ENCODE measurements around the gene FANCB. TPM values are rescaled to one million over a fixed set of nuclear protein-coding genes. Genes with fewer than 3 reads are reported as not detected.

The FANCB gene
- total RNA-seq, 1 donor from 2014 or later: 3.4 TPM

DNA sequence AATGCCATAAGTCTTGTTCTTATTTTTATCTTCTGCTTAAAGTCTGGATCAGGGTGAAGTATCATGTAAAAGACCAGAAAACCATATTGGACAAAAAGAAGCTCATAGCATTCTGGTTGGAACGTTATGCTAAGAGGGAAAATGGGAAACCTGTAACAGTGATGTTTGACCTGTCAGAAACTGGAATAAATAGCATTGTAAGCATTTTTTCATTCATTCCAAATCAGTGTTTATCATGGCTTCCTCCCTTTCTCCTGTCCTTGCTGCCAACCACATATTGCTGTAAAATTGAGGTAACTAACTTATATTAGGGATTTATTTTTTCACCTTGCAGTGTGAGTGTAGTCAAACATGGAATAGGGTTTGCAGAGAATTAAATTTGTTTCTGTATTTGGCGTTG, 24.2 kb upstream of the FANCB start:
- H3K9me3 Mint-ChIP-seq (ENCODE audit: unreplicated experiment): peaks cover 4% of the 10 kb centered on the region
- H3K4me3 Mint-ChIP-seq (ENCODE audit: unreplicated experiment): no peak overlapping the region
- no peak overlapping the region for H3K27ac Mint-ChIP-seq (ENCODE audit: unreplicated experiment)
- TF ChIP-seq, protein P1, sequence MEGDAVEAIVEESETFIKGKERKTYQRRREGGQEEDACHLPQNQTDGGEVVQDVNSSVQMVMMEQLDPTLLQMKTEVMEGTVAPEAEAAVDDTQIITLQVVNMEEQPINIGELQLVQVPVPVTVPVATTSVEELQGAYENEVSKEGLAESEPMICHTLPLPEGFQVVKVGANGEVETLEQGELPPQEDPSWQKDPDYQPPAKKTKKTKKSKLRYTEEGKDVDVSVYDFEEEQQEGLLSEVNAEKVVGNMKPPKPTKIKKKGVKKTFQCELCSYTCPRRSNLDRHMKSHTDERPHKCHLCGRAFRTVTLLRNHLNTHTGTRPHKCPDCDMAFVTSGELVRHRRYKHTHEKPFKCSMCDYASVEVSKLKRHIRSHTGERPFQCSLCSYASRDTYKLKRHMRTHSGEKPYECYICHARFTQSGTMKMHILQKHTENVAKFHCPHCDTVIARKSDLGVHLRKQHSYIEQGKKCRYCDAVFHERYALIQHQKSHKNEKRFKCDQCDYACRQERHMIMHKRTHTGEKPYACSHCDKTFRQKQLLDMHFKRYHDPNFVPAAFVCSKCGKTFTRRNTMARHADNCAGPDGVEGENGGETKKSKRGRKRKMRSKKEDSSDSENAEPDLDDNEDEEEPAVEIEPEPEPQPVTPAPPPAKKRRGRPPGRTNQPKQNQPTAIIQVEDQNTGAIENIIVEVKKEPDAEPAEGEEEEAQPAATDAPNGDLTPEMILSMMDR (IDR thresholded peaks at IDR 0.05; ENCODE audit: partially characterized antibody, unreplicated experiment): no peak
- no peaks in the 10 kb centered on the region for H3K36me3 Mint-ChIP-seq (ENCODE audit: unreplicated experiment)
- no peak for DNase-seq
- no peaks in the 10 kb centered on the region for H3K27me3 Mint-ChIP-seq (ENCODE audit: unreplicated experiment)
- H3K4me1 Mint-ChIP-seq (ENCODE audit: low read depth, unreplicated experiment): peaks cover 7% of the 10 kb centered on the region

DNA sequence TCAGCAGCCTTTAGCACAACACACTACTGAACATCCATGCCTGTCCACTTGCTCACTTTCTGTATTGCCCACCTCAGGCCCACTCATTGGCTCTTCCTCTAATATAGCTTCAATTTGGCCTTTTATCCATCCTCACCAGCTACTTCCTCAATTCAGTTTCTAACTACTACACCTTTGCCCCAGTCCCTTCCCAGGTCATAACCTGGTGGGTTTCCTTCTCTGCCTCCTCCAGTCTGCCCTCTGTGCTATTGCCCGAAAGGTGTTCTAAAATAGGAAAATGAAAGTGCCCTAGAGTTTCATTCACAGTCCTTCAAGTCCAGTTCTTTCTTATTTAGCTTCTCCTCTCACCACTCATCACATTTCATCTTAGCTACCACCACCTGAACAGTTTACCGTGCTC, 23.4 kb upstream of the FANCB start:
- TF ChIP-seq, protein P1 (IDR thresholded peaks at IDR 0.05; ENCODE audit: partially characterized antibody, unreplicated experiment): no peak
- H3K36me3 Mint-ChIP-seq (ENCODE audit: unreplicated experiment): no peaks in the 10 kb centered on the region
- H3K9me3 Mint-ChIP-seq (ENCODE audit: unreplicated experiment): peaks cover 4% of the 10 kb centered on the region
- H3K4me3 Mint-ChIP-seq (ENCODE audit: unreplicated experiment): no peak overlapping the region
- no peaks in the 10 kb centered on the region for H3K27me3 Mint-ChIP-seq (ENCODE audit: unreplicated experiment)
- peaks cover 7% of the 10 kb centered on the region for H3K4me1 Mint-ChIP-seq (ENCODE audit: low read depth, unreplicated experiment)
- DNase-seq: no peak
- H3K27ac Mint-ChIP-seq (ENCODE audit: unreplicated experiment): no peak overlapping the region

DNA sequence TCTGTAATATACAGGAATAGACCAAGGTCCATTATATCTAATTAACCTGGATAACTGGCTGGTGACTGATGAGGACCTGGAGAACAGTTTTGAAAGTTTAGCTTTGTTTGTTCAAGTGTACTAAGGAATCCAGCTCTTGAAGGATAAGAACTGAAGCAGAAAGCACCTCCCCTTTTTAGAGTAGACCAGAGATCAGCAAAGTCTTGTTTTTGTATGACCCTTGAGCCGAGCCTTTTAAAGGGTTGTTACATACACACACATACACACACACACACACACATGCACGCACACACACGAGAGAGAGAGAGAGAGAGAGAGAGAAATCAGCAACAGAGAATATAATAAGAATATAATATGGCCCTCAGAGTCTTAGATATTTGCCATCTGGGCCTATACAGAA, 13.4 kb upstream of the FANCB start:
- Mint-ChIP-seq H3K36me3 (ENCODE audit: unreplicated experiment) (no peaks in the 10 kb centered on the region), H3K9me3 (ENCODE audit: unreplicated experiment) (peaks cover 2% of the 10 kb centered on the region), H3K27ac (ENCODE audit: unreplicated experiment) (no peak overlapping the region), H3K4me3 (ENCODE audit: unreplicated experiment) (no peak overlapping the region), H3K4me1 (ENCODE audit: low read depth, unreplicated experiment) (no peaks in the 10 kb centered on the region), H3K27me3 (ENCODE audit: unreplicated experiment) (no peaks in the 10 kb centered on the region)
- TF ChIP-seq, protein P1 (IDR thresholded peaks at IDR 0.05; ENCODE audit: partially characterized antibody, unreplicated experiment): no peak
- DNase-seq: no peak

DNA sequence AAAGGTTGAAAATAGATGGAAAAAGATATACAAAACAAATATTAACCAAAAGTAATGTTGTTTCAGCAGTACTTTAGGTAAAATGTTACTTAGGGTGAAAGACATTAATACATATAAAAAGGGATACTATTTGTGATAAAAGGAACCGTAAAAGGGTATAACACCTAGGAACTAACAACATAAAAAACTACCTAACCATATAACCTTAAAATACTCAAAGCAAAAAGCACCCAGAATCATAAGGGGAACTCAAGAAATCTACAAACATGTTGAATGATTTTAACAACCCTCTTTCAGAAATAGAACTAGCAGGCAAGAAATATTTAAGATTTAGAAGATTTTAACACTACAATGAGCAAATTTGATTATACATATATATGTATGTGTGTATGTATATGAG, 11.8 kb upstream of the FANCB start:
- no peak overlapping the region for H3K4me3 Mint-ChIP-seq (ENCODE audit: unreplicated experiment)
- H3K27ac Mint-ChIP-seq (ENCODE audit: unreplicated experiment): no peak overlapping the region
- no peaks in the 10 kb centered on the region for H3K27me3 Mint-ChIP-seq (ENCODE audit: unreplicated experiment)
- DNase-seq: no peak
- TF ChIP-seq, protein P1 (IDR thresholded peaks at IDR 0.05; ENCODE audit: partially characterized antibody, unreplicated experiment): no peak
- H3K9me3 Mint-ChIP-seq (ENCODE audit: unreplicated experiment): peaks cover 2% of the 10 kb centered on the region
- H3K36me3 Mint-ChIP-seq (ENCODE audit: unreplicated experiment): no peaks in the 10 kb centered on the region
- no peaks in the 10 kb centered on the region for H3K4me1 Mint-ChIP-seq (ENCODE audit: low read depth, unreplicated experiment)

DNA sequence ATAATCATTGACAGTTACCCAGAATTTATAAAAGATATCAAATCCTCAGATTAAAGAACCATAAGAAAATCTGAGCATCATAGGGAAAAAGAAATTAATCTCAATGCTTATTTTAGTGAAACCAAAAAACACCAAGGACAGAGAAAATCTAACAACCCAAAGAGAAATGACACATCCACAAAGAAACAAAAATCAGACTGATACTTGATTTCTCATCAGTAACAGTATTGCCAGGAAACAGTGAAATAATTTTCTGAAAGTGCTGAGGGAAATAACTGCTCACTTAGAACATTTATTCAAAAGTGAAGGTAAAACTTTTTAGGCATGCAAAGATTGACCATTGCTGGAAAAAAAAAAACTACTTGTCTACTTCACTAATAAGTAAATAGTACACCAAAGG, 11.0 kb upstream of the FANCB start:
- H3K27ac Mint-ChIP-seq (ENCODE audit: unreplicated experiment): no peak overlapping the region
- H3K36me3 Mint-ChIP-seq (ENCODE audit: unreplicated experiment): no peaks in the 10 kb centered on the region
- H3K4me1 Mint-ChIP-seq (ENCODE audit: low read depth, unreplicated experiment): no peaks in the 10 kb centered on the region
- H3K9me3 Mint-ChIP-seq (ENCODE audit: unreplicated experiment): peaks cover 2% of the 10 kb centered on the region
- TF ChIP-seq, protein P1 (IDR thresholded peaks at IDR 0.05; ENCODE audit: partially characterized antibody, unreplicated experiment): no peak
- no peak for DNase-seq
- no peaks in the 10 kb centered on the region for H3K27me3 Mint-ChIP-seq (ENCODE audit: unreplicated experiment)
- H3K4me3 Mint-ChIP-seq (ENCODE audit: unreplicated experiment): no peak overlapping the region
